Subcutaneous adipose tissue (tissue), 4 donors: ENCODE results near the gene NLRX1. TPM values are rescaled to one million over a fixed set of nuclear protein-coding genes. Genes with fewer than 3 reads are reported as not detected.

Experiments used
- total RNA-seq, 4 donors: library from RNA; depleted of rRNA; stranded (reverse); fragments of >200 nt; gene quantifications; one replicate each; pipeline ENCODE4 v1.1.0, GENCODE V29; 2016
- TF ChIP-seq, protein P1 (sequence below): fragments of 450-650 bp; IDR thresholded peaks from one replicate; pipeline ENCODE4 v1.5.1; 2016; ENCODE audit warnings: low read depth, mild to moderate bottlenecking, control low read depth, antibody characterized with exemption, moderate library complexity

The NLRX1 gene
- total RNA-seq, 4 donors from 2014 or later = 10.9 to 27.3 (median 14.2) TPM

DNA sequence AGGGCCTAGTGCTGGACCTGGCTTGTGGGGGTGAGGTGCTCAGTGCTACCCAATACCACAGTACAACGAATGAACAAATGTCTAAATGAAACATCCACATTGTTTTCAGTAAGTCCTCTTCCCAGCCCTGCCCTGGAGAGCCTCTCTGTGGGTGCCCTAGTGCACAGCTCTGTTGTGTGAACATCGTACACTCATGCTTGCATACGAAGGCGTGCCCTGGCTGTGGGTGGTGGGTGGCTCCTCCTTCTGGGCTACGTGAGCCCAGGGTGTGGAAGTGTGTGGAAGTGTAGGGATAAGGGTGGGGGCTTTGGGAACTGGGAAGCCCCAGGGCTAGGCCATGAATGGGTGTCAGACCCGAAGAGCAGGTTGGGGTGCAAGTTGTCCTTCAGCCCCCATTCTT is 592 bp upstream of the NLRX1 start:
- TF ChIP-seq, protein P1, sequence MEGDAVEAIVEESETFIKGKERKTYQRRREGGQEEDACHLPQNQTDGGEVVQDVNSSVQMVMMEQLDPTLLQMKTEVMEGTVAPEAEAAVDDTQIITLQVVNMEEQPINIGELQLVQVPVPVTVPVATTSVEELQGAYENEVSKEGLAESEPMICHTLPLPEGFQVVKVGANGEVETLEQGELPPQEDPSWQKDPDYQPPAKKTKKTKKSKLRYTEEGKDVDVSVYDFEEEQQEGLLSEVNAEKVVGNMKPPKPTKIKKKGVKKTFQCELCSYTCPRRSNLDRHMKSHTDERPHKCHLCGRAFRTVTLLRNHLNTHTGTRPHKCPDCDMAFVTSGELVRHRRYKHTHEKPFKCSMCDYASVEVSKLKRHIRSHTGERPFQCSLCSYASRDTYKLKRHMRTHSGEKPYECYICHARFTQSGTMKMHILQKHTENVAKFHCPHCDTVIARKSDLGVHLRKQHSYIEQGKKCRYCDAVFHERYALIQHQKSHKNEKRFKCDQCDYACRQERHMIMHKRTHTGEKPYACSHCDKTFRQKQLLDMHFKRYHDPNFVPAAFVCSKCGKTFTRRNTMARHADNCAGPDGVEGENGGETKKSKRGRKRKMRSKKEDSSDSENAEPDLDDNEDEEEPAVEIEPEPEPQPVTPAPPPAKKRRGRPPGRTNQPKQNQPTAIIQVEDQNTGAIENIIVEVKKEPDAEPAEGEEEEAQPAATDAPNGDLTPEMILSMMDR = no peak

DNA sequence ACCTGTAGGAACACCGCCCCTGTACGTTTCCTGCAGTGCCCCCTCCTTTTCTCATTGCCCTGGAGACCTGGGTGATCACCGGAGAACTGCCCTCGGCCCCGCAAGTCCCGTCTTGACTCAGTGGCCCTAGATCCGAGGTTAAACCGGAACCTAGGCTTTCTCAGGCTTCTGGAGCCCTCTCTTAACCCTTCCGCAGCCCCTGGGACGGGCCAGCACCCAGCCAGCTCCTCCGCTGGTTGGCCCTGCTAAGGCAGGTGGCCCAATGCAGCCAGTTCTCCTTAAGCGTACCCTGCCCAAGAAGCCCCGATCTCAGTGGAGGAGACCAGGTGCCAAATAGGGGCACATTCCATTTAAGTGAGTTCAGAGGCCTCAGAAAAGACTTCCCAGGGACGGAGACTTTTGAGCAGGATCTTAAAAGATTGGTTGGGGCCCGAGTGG is 776 bp downstream of the NLRX1 start:
- TF ChIP-seq, protein P1 = no peak

DNA sequence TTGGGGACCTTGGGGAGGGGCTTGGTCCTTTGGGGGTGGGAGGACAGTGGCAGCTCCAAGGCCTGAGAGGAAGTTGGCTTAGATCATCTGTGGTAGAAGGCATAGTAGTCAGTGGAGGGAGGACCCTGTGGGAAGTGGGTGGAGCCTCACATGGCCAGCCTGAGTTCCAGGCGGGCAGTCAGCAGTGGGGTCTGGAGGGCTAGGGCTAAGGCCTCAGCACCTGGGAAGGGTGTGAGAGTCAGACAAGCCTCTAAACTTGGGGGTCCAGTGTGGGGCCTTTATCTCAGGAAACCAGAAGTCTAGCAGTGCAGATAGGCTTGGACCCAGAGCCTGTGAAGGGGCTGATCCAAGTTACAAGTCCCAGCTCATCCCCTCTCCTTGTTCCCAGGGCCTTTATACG is 4.0 kb downstream of the NLRX1 start:
- TF ChIP-seq, protein P1 = no peak

DNA sequence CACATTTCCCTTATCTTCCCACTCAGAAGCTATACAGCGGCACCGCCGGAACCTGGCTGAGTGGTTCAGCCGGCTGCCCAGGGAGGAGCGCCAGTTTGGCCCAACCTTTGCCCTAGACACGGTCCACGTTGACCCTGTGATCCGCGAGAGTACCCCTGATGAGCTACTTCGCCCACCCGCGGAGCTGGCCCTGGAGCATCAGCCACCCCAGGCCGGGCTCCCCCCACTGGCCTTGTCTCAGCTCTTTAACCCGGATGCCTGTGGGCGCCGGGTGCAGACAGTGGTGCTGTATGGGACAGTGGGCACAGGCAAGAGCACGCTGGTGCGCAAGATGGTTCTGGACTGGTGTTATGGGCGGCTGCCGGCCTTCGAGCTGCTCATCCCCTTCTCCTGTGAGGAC is 4.9 kb downstream of the NLRX1 start:
- TF ChIP-seq, protein P1 = no peak

DNA sequence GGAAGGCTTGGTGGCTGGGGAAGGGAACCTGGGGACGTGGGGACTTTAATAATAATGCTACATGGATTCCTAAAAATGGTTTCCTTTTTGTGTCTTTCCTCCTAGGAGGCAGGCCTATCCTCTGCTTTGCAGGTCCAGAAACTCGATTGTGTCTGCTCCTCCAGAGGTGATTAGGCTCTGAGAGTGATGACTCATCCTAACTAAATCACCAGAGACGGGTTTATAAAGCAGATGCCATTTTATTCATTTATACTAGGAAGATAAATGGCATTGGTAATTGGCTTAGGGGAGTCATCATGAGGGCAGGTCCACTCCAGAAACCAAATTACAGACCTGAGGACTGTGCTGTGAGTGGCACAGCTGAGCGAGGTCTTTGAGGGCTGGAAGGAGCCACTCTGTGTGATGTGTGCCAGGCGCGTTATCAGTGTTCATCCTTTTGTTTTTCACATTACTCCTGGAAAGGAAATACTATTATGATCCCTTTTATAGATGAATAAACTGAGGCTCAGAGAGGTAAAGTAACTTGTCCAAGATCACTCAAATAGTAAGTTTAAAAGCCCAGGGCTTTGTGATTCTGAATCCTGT is 7.1 kb downstream of the NLRX1 start:
- TF ChIP-seq, protein P1 = no peak

DNA sequence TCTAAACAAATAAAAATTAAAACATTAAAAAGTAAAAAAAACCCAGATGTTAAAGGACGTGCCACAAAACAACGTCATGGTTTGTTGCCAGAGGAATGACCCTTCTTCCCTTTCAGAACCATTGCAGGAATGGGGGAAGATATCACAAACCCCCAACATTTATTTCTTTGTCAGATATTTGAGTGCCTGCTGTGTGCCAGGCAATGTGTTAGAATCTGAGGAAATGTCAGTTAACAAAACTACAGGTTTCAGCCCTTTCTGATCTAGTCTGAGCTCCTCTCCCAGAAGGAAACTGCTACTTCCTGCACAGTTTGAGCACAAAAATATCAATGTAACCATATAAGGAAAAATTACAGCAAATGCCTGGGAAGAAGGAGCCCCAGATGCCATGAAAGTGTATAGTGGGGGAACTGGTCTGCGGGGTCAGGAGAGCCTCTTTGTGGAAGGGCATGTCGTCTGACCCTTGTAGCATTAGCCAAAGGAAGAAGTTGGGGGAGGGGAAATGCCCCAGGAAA is 9.7 kb downstream of the NLRX1 start:
- TF ChIP-seq, protein P1 = no peak

DNA sequence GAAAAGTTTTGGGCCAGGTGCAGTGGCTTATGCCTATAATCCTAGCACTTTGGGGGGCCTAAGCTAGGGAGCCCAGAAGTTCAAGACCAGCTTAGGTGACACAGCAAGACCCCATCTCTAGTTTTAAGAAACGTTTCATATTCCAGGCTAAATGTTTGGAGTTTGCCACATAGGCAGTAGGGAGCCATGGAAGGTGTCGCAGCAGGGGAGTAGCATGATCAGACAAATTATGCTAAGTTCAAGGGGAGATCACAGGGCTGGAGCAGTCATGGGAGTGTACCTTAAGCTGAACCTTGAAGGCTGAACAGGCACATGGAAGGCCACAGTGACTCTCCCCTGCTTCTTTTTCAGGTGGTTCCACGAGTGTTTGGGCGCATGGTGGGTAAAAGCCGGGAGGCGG is 10.8 kb downstream of the NLRX1 start:
- TF ChIP-seq, protein P1 = no peak
